Measurements from ENCODE around the gene LARGE2.

LARGE2 gene

GRCh38 chr11:45918962-45919675 lies 3.3 kb upstream of the LARGE2 start:
- H3K4me3 Mint-ChIP-seq: peak overlapping the region; percentile 98
- peaks cover 54% of the 10 kb centered on the region for H3K4me1 Mint-ChIP-seq
- peak overlapping the region; percentile 90 for H3K27ac Mint-ChIP-seq
- no peaks in the 10 kb centered on the region for H3K9me3 Mint-ChIP-seq
- peaks cover 1% of the 10 kb centered on the region for H3K36me3 Mint-ChIP-seq
- H3K27me3 Mint-ChIP-seq: peaks cover 8% of the 10 kb centered on the region

- Mint-ChIP-seq H3K27me3 (peaks cover 11% of the 10 kb centered on the region), H3K9me3 (no peaks in the 10 kb centered on the region), H3K36me3 (peaks cover 1% of the 10 kb centered on the region), H3K27ac (no peak overlapping the region), H3K4me3 (no peak overlapping the region), H3K4me1 (peaks cover 58% of the 10 kb centered on the region)
These were observed 2.5 kb upstream of the LARGE2 start for GRCh38 chr11:45919806-45920530.

- H3K27ac Mint-ChIP-seq: no peak overlapping the region
- peaks cover 11% of the 10 kb centered on the region for H3K27me3 Mint-ChIP-seq
- peaks cover 51% of the 10 kb centered on the region for H3K4me1 Mint-ChIP-seq
- no peaks in the 10 kb centered on the region for H3K9me3 Mint-ChIP-seq
- H3K36me3 Mint-ChIP-seq: peaks cover 1% of the 10 kb centered on the region
- H3K4me3 Mint-ChIP-seq: peak overlapping the region; percentile 74
These were observed 1.7 kb upstream of the LARGE2 start for GRCh38 chr11:45920531-45921477.

GRCh38 chr11:45921561-45922424 lies 663 bp upstream of the LARGE2 start:
- Mint-ChIP-seq H3K4me1 (peaks cover 42% of the 10 kb centered on the region), H3K27ac (peak overlapping the region; percentile 23), H3K36me3 (peaks cover 1% of the 10 kb centered on the region), H3K27me3 (peaks cover 11% of the 10 kb centered on the region), H3K9me3 (no peaks in the 10 kb centered on the region), H3K4me3 (peak overlapping the region; percentile 74)

- Mint-ChIP-seq H3K36me3 (no peaks in the 10 kb centered on the region), H3K9me3 (no peaks in the 10 kb centered on the region), H3K27me3 (peaks cover 11% of the 10 kb centered on the region), H3K27ac (peak overlapping the region; percentile 95), H3K4me3 (peak overlapping the region; percentile 74), H3K4me1 (peaks cover 24% of the 10 kb centered on the region)
These were observed 1.8 kb downstream of the LARGE2 start for GRCh38 chr11:45924036-45924915.

- Mint-ChIP-seq H3K27ac (no peak overlapping the region), H3K4me3 (no peak overlapping the region)
These were observed 2.5 kb downstream of the LARGE2 start for GRCh38 chr11:45924927-45925326.

GRCh38 chr11:45925550-45925949 lies 3.1 kb downstream of the LARGE2 start:
- H3K27me3 Mint-ChIP-seq: peaks cover 11% of the 10 kb centered on the region
- no peaks in the 10 kb centered on the region for H3K9me3 Mint-ChIP-seq
- H3K36me3 Mint-ChIP-seq: no peaks in the 10 kb centered on the region
- peaks cover 23% of the 10 kb centered on the region for H3K4me1 Mint-ChIP-seq
- H3K4me3 Mint-ChIP-seq: no peak overlapping the region
- no peak overlapping the region for H3K27ac Mint-ChIP-seq

More at GRCh38 chr11:45924927-45925326, 2.5 kb downstream of the LARGE2 start:
- Mint-ChIP-seq H3K4me1 (peaks cover 20% of the 10 kb centered on the region), H3K36me3 (no peaks in the 10 kb centered on the region), H3K27me3 (peaks cover 11% of the 10 kb centered on the region), H3K9me3 (no peaks in the 10 kb centered on the region)

- H3K27me3 Mint-ChIP-seq: peaks cover 11% of the 10 kb centered on the region
- H3K9me3 Mint-ChIP-seq: no peaks in the 10 kb centered on the region
- no peaks in the 10 kb centered on the region for H3K36me3 Mint-ChIP-seq
- no peak overlapping the region for H3K27ac Mint-ChIP-seq
- peaks cover 28% of the 10 kb centered on the region for H3K4me1 Mint-ChIP-seq
- H3K4me3 Mint-ChIP-seq: no peak overlapping the region
These were observed 3.5 kb downstream of the LARGE2 start for GRCh38 chr11:45926001-45926401.

GRCh38 chr11:45926536-45927331 lies 4.3 kb downstream of the LARGE2 start:
- no peak overlapping the region for H3K4me3 Mint-ChIP-seq
- H3K27ac Mint-ChIP-seq: no peak overlapping the region
- peaks cover 29% of the 10 kb centered on the region for H3K4me1 Mint-ChIP-seq
- no peaks in the 10 kb centered on the region for H3K9me3 Mint-ChIP-seq
- peaks cover 8% of the 10 kb centered on the region for H3K27me3 Mint-ChIP-seq
- no peaks in the 10 kb centered on the region for H3K36me3 Mint-ChIP-seq

- Mint-ChIP-seq H3K27ac (no peak overlapping the region), H3K4me1 (peaks cover 29% of the 10 kb centered on the region), H3K27me3 (peaks cover 8% of the 10 kb centered on the region), H3K36me3 (no peaks in the 10 kb centered on the region), H3K9me3 (no peaks in the 10 kb centered on the region), H3K4me3 (no peak overlapping the region)
These were observed 4.9 kb downstream of the LARGE2 start for GRCh38 chr11:45927332-45927683.

GRCh38 chr11:45927684-45928413 lies 5.4 kb downstream of the LARGE2 start:
- Mint-ChIP-seq H3K4me1 (peaks cover 29% of the 10 kb centered on the region), H3K4me3 (no peak overlapping the region), H3K27ac (no peak overlapping the region), H3K9me3 (no peaks in the 10 kb centered on the region), H3K27me3 (peaks cover 8% of the 10 kb centered on the region), H3K36me3 (no peaks in the 10 kb centered on the region)

GRCh38 chr11:45928535-45929215 lies 6.2 kb downstream of the LARGE2 start:
- Mint-ChIP-seq H3K27ac (no peak overlapping the region), H3K4me3 (no peak overlapping the region), H3K9me3 (no peaks in the 10 kb centered on the region), H3K36me3 (no peaks in the 10 kb centered on the region), H3K4me1 (peaks cover 25% of the 10 kb centered on the region), H3K27me3 (peaks cover 5% of the 10 kb centered on the region)
